HG03045 (cell line): ENCODE results near the gene PPP4R2.

Experiments used
- ATAC-seq: cut with Tn5 transposase; IDR thresholded peaks from one replicate; pipeline ENCODE4 v1.9.1; 2021; ENCODE audit warnings: mild to moderate bottlenecking, moderate library complexity; ENCODE audit not compliant: unreplicated experiment

PPP4R2 gene, protein sequence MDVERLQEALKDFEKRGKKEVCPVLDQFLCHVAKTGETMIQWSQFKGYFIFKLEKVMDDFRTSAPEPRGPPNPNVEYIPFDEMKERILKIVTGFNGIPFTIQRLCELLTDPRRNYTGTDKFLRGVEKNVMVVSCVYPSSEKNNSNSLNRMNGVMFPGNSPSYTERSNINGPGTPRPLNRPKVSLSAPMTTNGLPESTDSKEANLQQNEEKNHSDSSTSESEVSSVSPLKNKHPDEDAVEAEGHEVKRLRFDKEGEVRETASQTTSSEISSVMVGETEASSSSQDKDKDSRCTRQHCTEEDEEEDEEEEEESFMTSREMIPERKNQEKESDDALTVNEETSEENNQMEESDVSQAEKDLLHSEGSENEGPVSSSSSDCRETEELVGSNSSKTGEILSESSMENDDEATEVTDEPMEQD

GRCh38 chr3:72996473-72997333 is at the start of gene PPP4R2:
TSS of gene PPP4R2 (plus strand) at chr3:72996811. CDS start at chr3:72997038, 227 bp downstream.
- ATAC-seq: peak; percentile 93

DNA sequence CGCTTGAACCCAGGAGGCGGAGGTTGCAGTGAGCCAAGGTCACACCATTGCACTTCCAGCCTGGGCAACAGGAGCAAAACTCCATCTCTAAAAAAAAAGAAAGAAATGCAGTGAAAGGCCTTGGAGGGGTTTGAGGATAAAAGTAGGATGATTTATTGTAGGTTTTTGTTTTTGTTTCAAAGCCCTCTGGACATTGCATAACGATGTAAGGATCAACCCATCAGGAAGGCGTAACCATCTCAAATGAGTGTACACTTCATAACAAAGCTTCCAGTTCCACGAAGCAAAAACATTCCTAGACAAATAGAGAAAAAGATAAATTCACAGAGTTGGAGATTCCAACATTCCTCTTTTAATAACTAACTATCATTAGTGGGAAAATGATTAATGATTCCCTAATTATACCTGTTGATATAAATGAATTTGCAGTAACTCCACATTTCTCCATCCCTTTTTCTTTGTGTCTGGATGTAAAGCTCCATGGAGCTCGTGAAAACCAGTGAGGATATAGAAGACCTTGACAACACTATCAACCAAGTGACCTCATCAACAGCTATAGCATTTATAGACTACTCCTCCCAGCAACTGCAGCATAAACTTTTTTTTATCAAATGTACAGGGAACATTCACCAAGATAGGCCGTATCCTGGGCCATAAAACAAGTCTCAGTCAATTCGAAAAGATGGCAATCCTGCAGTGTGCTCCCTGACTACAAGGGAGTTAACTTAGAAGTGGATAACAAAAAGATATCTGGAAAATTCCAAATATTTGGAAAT is 48.7 kb upstream of the PPP4R2 start:
- no peak for ATAC-seq

- ATAC-seq: no peak
Measured at GRCh38 chr3:72949016-72949415, 47.6 kb upstream of the PPP4R2 start.

GRCh38 chr3:72950372-72950771 is 46.2 kb upstream of the PPP4R2 start:
- ATAC-seq: no peak

DNA sequence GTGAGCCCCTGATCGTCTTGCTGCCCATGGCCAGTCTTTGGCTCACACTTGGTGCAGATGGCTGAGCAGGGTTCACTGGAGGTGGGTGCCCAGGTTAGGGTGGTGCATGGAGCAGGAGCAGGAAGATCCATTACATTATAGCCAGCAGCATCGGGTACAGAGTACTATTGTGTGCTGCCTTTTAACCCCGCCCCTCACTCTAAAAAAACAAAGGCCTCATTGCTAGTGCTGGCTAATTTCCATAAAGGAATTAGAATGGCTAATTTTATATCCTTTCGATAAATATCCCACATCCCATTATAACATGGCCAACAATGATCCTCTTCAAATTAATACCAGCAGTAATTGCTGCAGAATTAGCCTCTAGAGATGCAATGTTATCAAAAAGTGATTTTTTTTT is 45.8 kb upstream of the PPP4R2 start:
- no peak for ATAC-seq

- ATAC-seq: no peak
Measured at GRCh38 chr3:72951259-72951722, 45.3 kb upstream of the PPP4R2 start.

- no peak for ATAC-seq
Measured at GRCh38 chr3:72953325-72953956, 43.2 kb upstream of the PPP4R2 start.

- ATAC-seq: no peak
Measured at GRCh38 chr3:72957297-72957696, 39.3 kb upstream of the PPP4R2 start.

- no peak for ATAC-seq
Measured at GRCh38 chr3:72959336-72959735, 37.3 kb upstream of the PPP4R2 start.

GRCh38 chr3:72960812-72961518 is 35.6 kb upstream of the PPP4R2 start:
- ATAC-seq: no peak

DNA sequence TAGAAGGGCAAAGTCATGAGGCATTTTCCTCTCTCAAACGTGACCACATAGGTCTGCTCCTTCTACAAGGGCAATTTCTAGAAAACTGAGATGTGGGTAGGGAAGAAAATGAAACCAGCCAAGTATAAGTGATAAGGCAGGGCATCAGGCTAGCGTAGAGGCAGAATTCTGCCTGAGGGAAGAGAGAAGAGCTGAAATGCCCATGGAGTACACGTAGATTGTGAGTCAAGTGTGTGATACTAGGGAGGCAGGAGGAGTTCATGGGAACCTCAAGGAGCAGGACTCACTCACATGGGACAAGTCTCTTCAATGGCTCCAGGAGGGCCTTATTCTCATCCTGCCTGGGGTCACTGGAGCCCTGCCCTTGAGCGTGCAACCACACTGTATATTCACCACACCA is 34.9 kb upstream of the PPP4R2 start:
- no peak for ATAC-seq

GRCh38 chr3:72962317-72962716 is 34.3 kb upstream of the PPP4R2 start:
- no peak for ATAC-seq

GRCh38 chr3:72964633-72965032 is 32.0 kb upstream of the PPP4R2 start:
- no peak for ATAC-seq

DNA sequence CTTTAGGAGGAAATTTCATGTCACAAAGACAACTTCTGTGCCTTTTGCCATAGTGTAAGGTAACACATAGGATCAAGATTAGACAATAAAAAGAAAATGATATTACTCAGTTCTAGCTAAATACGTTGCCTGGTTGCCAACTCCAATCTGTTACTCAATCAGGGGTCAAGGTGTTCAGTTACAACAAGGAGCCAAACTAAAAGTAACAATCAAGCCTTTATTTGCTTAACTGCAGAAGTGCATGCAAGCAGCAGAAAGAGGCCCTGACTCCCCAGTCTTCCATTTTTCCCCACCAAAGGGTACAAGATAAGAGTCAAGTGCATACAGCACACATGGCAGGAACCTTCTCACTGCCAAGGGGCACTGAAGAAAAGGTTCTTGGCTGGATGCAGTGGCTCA is 28.3 kb upstream of the PPP4R2 start:
- ATAC-seq: no peak

GRCh38 chr3:72969766-72970165 is 26.8 kb upstream of the PPP4R2 start:
- no peak for ATAC-seq

- ATAC-seq: no peak
Measured at GRCh38 chr3:72970942-72971341, 25.7 kb upstream of the PPP4R2 start.

DNA sequence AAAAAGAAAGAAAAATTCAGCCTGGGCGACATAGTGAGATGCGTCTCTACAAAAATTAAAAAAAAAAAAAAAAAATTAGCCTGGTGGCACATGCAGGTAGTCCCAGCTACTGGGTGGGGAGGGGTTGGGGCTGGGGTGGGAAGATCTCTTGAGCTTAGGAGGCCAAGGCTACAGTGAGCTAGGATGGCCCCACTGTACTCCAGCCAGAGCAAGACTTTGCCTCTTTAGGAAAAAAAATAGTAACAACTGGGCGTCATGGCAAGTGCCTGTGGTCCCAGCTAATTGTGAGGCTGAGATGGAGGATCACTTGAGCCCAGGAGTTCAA is 23.9 kb upstream of the PPP4R2 start:
- no peak for ATAC-seq

GRCh38 chr3:72973031-72973723 is 23.4 kb upstream of the PPP4R2 start:
- ATAC-seq: no peak

GRCh38 chr3:72973786-72974185 is 22.8 kb upstream of the PPP4R2 start:
- ATAC-seq: no peak

DNA sequence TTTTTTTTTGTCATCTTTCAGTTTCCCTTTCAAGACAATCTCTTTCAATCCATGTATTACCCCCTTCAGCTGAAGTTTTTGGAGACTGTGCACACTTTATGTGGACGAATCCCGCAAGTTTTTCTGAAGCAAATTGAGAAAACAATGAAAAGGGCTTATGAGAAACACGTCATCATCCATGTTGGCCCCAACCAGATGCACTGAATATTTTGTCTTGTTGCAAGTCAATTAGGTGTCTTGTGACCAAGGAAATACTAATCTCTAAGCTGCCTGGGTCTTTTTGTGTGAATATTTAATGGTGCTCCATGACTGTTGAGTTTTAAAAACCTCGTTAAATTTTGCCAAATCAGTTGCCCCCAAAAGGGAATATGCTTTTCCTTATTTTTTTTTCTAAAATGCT is 21.7 kb upstream of the PPP4R2 start:
- no peak for ATAC-seq
